Sigmoid colon (tissue), 4 donors: Measurements from ENCODE around the gene STEAP1B.

Experiments used
- EP300 ChIP-seq, 4 donors: sonication (generic); formaldehyde crosslinking; IDR thresholded peaks; one replicate each; pipeline ENCODE4 v1.6.1; 2017; ENCODE audit warnings: antibody characterized with exemption in 4 of 4
- POLR2A ChIP-seq, 2 donors: fragments of 450-650 bp; IDR thresholded peaks; one replicate each; pipeline ENCODE4 v1.6.1; 2016; ENCODE audit warnings: antibody characterized with exemption in 2 of 2, mild to moderate bottlenecking in 2 of 2, moderate library complexity in 2 of 2
- POLR2AphosphoS5 ChIP-seq, 4 donors: sonication (generic); formaldehyde crosslinking; IDR thresholded peaks; one replicate each; pipeline ENCODE4 v1.6.1; 2017; ENCODE audit warnings: antibody characterized with exemption in 4 of 4
- TF ChIP-seq, protein P1 (sequence below), 4 experiments: fragments of 450-650 bp in 3 of 4; fragments of 200-600 bp in 1 of 4; IDR thresholded peaks; one replicate each; pipeline ENCODE4 v1.5.1; 2016 to 2019; ENCODE audit warnings: antibody characterized with exemption in 4 of 4, mild to moderate bottlenecking in 3 of 4, moderate library complexity in 2 of 4

DNA sequence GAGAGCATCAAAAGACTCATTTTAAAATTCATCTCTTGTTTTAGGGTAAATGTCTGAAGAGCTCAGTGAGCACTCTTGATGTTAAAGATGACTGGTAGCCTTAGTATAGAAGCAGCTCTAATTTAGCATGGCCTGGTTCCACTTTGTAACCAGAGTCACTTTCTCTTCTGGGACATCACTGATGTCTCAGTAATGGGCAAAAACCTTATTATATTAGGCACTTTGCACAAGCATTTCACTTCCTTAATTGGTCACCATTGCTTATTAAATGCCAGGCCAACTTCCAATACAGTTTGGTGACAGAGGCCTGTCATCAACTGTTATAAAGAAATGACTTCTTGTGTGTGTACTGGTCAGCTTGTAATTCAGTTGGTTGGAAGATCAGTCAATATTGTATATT is 53.0 kb downstream of the STEAP1B start:
- TF ChIP-seq, protein P1, sequence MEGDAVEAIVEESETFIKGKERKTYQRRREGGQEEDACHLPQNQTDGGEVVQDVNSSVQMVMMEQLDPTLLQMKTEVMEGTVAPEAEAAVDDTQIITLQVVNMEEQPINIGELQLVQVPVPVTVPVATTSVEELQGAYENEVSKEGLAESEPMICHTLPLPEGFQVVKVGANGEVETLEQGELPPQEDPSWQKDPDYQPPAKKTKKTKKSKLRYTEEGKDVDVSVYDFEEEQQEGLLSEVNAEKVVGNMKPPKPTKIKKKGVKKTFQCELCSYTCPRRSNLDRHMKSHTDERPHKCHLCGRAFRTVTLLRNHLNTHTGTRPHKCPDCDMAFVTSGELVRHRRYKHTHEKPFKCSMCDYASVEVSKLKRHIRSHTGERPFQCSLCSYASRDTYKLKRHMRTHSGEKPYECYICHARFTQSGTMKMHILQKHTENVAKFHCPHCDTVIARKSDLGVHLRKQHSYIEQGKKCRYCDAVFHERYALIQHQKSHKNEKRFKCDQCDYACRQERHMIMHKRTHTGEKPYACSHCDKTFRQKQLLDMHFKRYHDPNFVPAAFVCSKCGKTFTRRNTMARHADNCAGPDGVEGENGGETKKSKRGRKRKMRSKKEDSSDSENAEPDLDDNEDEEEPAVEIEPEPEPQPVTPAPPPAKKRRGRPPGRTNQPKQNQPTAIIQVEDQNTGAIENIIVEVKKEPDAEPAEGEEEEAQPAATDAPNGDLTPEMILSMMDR (IDR thresholded peaks at IDR 0.05): no peak
- no peak for TF ChIP-seq POLR2A (IDR thresholded peaks at IDR 0.05)
- TF ChIP-seq POLR2AphosphoS5 (IDR thresholded peaks at IDR 0.05): no peak
- no peak for TF ChIP-seq EP300 (IDR thresholded peaks at IDR 0.05)
